Colonic mucosa (tissue), 4 donors: ENCODE data around the gene TMEM266. TPM values are rescaled to one million over a fixed set of nuclear protein-coding genes. Genes with fewer than 3 reads are reported as not detected.

ENCODE experiments used
- DNase-seq: peaks from one replicate; pipeline ENCODE4 v3.0.0-alpha.2; 2020
- H3K27ac ChIP-seq: fragments of 200-600 bp; one replicate; pipeline ENCODE4 v1.8.0; 2021
- H3K27me3 ChIP-seq: fragments of 200-600 bp; one replicate; pipeline ENCODE4 v1.8.0; 2021
- H3K36me3 ChIP-seq: fragments of 200-600 bp; one replicate; pipeline ENCODE4 v1.8.0; 2021
- H3K4me1 ChIP-seq: fragments of 200-600 bp; one replicate; pipeline ENCODE4 v1.8.0; 2021; ENCODE audit warnings: mild to moderate bottlenecking
- H3K4me3 ChIP-seq: fragments of 200-600 bp; one replicate; pipeline ENCODE4 v1.8.0; 2021
- H3K9ac ChIP-seq, 2 donors: one replicate each; pipeline ENCODE4 v1.7.0; 2013; ENCODE audit warnings: control low read depth in 2 of 2, low read depth in 2 of 2, low read length in 2 of 2
- H3K9me3 ChIP-seq: fragments of 200-600 bp; one replicate; pipeline ENCODE4 v1.8.0; 2021
- intact Hi-C: fragments of 100-400 bp; cut with DNase I; formaldehyde crosslinking; loops from one replicate; pipeline ENCODE4 v1.14.1; 2022
- total RNA-seq, 2 donors: library from RNA; stranded (reverse); fragmentation: NEBNext Ultra II Directional in 1 of 2; extraction: Animal tissue kit (Norgen Biotek cat#: 25700) in 1 of 2; gene quantifications; one replicate each; pipeline ENCODE4 v1.2.1, GENCODE V29; 2021
- TF ChIP-seq, protein P1 (sequence below): fragments of 200-600 bp; IDR thresholded peaks from one replicate; pipeline ENCODE4 v1.8.0; 2022; ENCODE audit warnings: antibody characterized with exemption, mild to moderate bottlenecking
- donor health status: healthy.
- donor health status: DM: no; HTN: no; CAD: no.
- donor health status: DM: no; HTN: no; CAD: no.

The TMEM266 gene
- total RNA-seq, 2 donors from 2014 or later, result not detected

GRCh38 chr15:76200083-76200465, 140.3 kb downstream of the TMEM266 start:
- Histone ChIP-seq H3K4me3 (no peak overlapping the region), H3K9me3 (no peaks in the 10 kb centered on the region), H3K27ac (no peak overlapping the region), H3K9ac (no peak overlapping the region), H3K36me3 (no peaks in the 10 kb centered on the region), H3K4me1 (peaks cover 11% of the 10 kb centered on the region), H3K27me3 (no peaks in the 10 kb centered on the region)
- intact Hi-C loops, result no loop called here
- TF ChIP-seq, protein P1, sequence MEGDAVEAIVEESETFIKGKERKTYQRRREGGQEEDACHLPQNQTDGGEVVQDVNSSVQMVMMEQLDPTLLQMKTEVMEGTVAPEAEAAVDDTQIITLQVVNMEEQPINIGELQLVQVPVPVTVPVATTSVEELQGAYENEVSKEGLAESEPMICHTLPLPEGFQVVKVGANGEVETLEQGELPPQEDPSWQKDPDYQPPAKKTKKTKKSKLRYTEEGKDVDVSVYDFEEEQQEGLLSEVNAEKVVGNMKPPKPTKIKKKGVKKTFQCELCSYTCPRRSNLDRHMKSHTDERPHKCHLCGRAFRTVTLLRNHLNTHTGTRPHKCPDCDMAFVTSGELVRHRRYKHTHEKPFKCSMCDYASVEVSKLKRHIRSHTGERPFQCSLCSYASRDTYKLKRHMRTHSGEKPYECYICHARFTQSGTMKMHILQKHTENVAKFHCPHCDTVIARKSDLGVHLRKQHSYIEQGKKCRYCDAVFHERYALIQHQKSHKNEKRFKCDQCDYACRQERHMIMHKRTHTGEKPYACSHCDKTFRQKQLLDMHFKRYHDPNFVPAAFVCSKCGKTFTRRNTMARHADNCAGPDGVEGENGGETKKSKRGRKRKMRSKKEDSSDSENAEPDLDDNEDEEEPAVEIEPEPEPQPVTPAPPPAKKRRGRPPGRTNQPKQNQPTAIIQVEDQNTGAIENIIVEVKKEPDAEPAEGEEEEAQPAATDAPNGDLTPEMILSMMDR, result no peak
- DNase-seq, result no peak

- DNase-seq, result no peak
- Histone ChIP-seq H3K36me3 (no peaks in the 10 kb centered on the region), H3K4me3 (no peak overlapping the region), H3K4me1 (peaks cover 11% of the 10 kb centered on the region), H3K9ac (no peak overlapping the region), H3K27me3 (no peaks in the 10 kb centered on the region), H3K9me3 (no peaks in the 10 kb centered on the region), H3K27ac (no peak overlapping the region)
- TF ChIP-seq, protein P1, result no peak
- intact Hi-C loops, result no loop called here
These were observed 140.9 kb downstream of the TMEM266 start for GRCh38 chr15:76200641-76201105.

GRCh38 chr15:76201536-76202255, 141.9 kb downstream of the TMEM266 start:
- DNase-seq, result no peak
- TF ChIP-seq, protein P1, result no peak
- intact Hi-C loops, result no loop called here

DNA sequence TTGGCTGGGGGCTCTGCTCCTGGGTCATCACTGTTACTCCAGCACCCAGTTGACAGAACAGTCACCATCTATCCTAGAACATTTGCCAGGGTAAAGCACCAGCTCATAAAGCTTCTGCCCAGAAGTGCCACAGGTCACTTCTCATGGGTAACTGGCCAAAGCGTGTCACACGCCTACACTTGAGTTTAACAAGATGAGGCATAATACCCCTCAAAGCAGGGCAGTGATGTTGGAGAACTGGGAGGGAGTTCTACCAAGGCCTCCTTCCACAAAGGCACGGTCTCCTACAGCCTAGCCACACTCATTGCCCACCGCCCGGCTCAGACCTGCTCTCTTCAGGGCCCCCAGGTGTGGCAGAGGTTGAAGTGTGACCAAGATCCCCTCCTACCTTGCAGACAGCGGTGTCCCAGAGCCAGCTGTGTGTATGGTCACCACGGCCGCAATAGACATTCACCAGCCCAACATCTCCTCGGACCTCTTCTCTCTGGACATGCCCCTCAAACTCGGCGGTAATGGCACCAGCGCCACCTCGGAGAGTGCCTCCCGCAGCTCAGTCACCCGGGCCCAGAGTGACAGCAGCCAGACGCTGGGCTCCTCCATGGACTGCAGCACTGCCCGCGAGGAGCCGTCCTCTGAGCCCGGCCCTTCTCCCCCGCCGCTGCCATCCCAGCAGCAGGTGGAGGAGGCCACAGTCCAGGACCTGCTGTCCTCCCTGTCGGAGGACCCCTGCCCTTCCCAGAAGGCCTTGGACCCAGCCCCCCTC, 143.7 kb downstream of the TMEM266 start:
- intact Hi-C loops, result no loop called here
- DNase-seq, result no peak
- Histone ChIP-seq H3K27ac (no peak overlapping the region), H3K9me3 (no peaks in the 10 kb centered on the region), H3K9ac (no peak overlapping the region), H3K4me1 (no peaks in the 10 kb centered on the region), H3K27me3 (no peaks in the 10 kb centered on the region), H3K4me3 (no peak overlapping the region), H3K36me3 (no peaks in the 10 kb centered on the region)
- TF ChIP-seq, protein P1, result no peak

More at GRCh38 chr15:76201536-76202255, 141.9 kb downstream of the TMEM266 start:
- peaks cover 10% of the 10 kb centered on the region for H3K4me1 ChIP-seq
- no peak overlapping the region for H3K27ac ChIP-seq
- H3K9ac ChIP-seq, result no peak overlapping the region
- H3K27me3 ChIP-seq, result no peaks in the 10 kb centered on the region
- H3K36me3 ChIP-seq, result no peaks in the 10 kb centered on the region
- H3K4me3 ChIP-seq, result no peak overlapping the region
- H3K9me3 ChIP-seq, result no peaks in the 10 kb centered on the region

- H3K27ac ChIP-seq, result no peak overlapping the region
- no peaks in the 10 kb centered on the region for H3K9me3 ChIP-seq
- no peaks in the 10 kb centered on the region for H3K4me1 ChIP-seq
- intact Hi-C loops, result no loop called here
- no peaks in the 10 kb centered on the region for H3K36me3 ChIP-seq
- no peak for DNase-seq
- H3K4me3 ChIP-seq, result no peak overlapping the region
- TF ChIP-seq, protein P1, result no peak
- H3K9ac ChIP-seq, result no peak overlapping the region
- H3K27me3 ChIP-seq, result no peaks in the 10 kb centered on the region
These were observed 144.5 kb downstream of the TMEM266 start for GRCh38 chr15:76204109-76204845.
